CD4-positive, alpha-beta memory T cell (primary cell): ENCODE measurements around the gene BORA. TPM values are rescaled to one million over a fixed set of nuclear protein-coding genes. Genes with fewer than 3 reads are reported as not detected.
"Not testable (repeated sequence)": the region's sequence is repeated elsewhere in the genome, so short reads cannot be mapped to it uniquely, and the experiment has no call there.

Source experiments
- CTCF ChIA-PET: fragments of 350-600 bp; sonication (Branson Sonifier 250); formaldehyde crosslinking; loops from one replicate; lab custom pipeline; 2021; ENCODE audit warnings: inconsistent platforms; ENCODE audit not compliant: partially characterized antibody; lab: Charles Lee
- POLR2A ChIA-PET: fragments of 350-600 bp; sonication (Branson Sonifier 250); formaldehyde crosslinking; loops from one replicate; lab custom pipeline; 2021; ENCODE audit not compliant: partially characterized antibody; lab: Charles Lee
- DNase-seq, 5 donors: peaks; one replicate each; pipeline versions ENCODE4 v3.0.0 to v3.0.0-alpha.2; 2020 to 2022; ENCODE audit warnings: mixed read lengths in 1 of 5
- H3K27ac ChIP-seq: one replicate; pipeline ENCODE4 v1.7.0; 2013; ENCODE audit warnings: low read depth, low read length
- H3K27me3 ChIP-seq: 2 replicates; pipeline ENCODE4 v1.7.0; 2013; ENCODE audit warnings: mild to moderate bottlenecking, low read length, moderate library complexity; ENCODE audit not compliant: insufficient read depth
- H3K36me3 ChIP-seq: 2 replicates; pipeline ENCODE4 v1.7.0; 2013; ENCODE audit warnings: mild to moderate bottlenecking, low read length, moderate library complexity; ENCODE audit not compliant: insufficient read depth
- H3K4me1 ChIP-seq: 2 replicates; pipeline ENCODE4 v1.7.0; 2013; ENCODE audit warnings: mild to moderate bottlenecking, low read length, moderate library complexity; ENCODE audit not compliant: insufficient read depth
- H3K4me3 ChIP-seq, 2 donors: one replicate each; pipeline ENCODE4 v1.7.0; 2013; ENCODE audit warnings: low read length in 2 of 2, mild to moderate bottlenecking in 1 of 2
- H3K9me3 ChIP-seq, 2 donors: one replicate each; pipeline ENCODE4 v1.7.0; 2013; ENCODE audit warnings: low read length in 2 of 2, control low read depth in 1 of 2; ENCODE audit not compliant: control insufficient read depth in 1 of 2
- H3K27ac Mint-ChIP-seq, 7 donors: one replicate each; pipeline ENCODE4 v1.8.0; 2020 to 2021; ENCODE audit warnings: mixed read lengths in 7 of 7, mild to moderate bottlenecking in 6 of 7, inconsistent platforms in 3 of 7, moderate library complexity in 3 of 7
- H3K27me3 Mint-ChIP-seq, 2 donors: one replicate each; pipeline ENCODE4 v1.8.0; 2020 to 2021; ENCODE audit warnings: mixed read lengths in 2 of 2
- H3K36me3 Mint-ChIP-seq, 2 donors: one replicate each; pipeline ENCODE4 v1.8.0; 2020 to 2021; ENCODE audit warnings: mixed read lengths in 2 of 2, inconsistent platforms in 1 of 2, mild to moderate bottlenecking in 1 of 2
- H3K4me1 Mint-ChIP-seq, 4 donors: one replicate each; pipeline ENCODE4 v1.8.0; 2020 to 2021; ENCODE audit warnings: mixed read lengths in 4 of 4, mild to moderate bottlenecking in 1 of 4
- H3K4me3 Mint-ChIP-seq, 8 donors: one replicate each; pipeline ENCODE4 v1.8.0; 2020 to 2021; ENCODE audit warnings: mixed read lengths in 8 of 8, mild to moderate bottlenecking in 7 of 8, moderate library complexity in 6 of 8, inconsistent platforms in 3 of 8
- H3K9me3 Mint-ChIP-seq, 8 donors: one replicate each; pipeline ENCODE4 v1.8.0; 2020 to 2021; ENCODE audit warnings: mixed read lengths in 8 of 8, mild to moderate bottlenecking in 5 of 8, inconsistent platforms in 3 of 8, moderate library complexity in 1 of 8
- intact Hi-C: fragments of 100-400 bp; cut with micrococcal nuclease; formaldehyde crosslinking; loops from one replicate; pipeline ENCODE4 v1.15.1; 2023
- polyA plus RNA-seq, 2 donors: library from polyadenylated mRNA; unstranded; fragments of 300-500 nt; fragmentation: Illumina TruSeq; gene quantifications; one replicate each; pipeline ENCODE4 v1.2.3, GENCODE V29; 2021
- total RNA-seq, 2 experiments: library from RNA; stranded (reverse); gene quantifications; one replicate each; pipeline ENCODE4 v1.2.3, GENCODE V29; 2021

Gene BORA
- total and polyA plus RNA-seq, 4 experiments from 2014 or later = 6.1 to 10.5 (median 6.6) TPM

DNA sequence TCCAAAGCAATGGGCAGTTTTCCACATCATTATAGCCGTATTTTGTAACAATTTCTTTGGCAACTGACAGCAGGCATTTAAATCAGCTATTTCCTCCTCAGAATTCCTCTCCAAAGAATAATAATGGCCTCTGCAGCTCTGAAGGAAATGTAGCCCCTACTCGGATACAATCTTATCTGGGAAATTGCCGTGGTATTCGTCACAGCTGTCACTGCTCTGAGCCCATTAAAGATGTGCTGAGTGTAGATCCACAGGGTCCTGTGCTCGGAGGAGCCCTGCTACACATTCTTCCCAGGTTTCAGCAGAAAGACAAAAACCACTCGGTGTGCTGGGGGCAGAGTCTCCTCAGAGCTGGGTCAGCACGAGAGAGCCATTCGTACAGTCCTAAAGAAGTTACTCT, 33.4 kb upstream of the BORA start:
- Histone ChIP-seq H3K9me3 (no peaks in the 10 kb centered on the region), H3K36me3 (no peaks in the 10 kb centered on the region), H3K27ac (no peak overlapping the region), H3K4me3 (no peak overlapping the region), H3K4me1 (no peaks in the 10 kb centered on the region), H3K27me3 (no peaks in the 10 kb centered on the region)
- H3K36me3 Mint-ChIP-seq = no peaks in the 10 kb centered on the region
- H3K4me1 Mint-ChIP-seq = no peaks in the 10 kb centered on the region
- CTCF ChIA-PET = no interaction called here
- intact Hi-C loops = no loop called here
- no peak for DNase-seq
- H3K27ac Mint-ChIP-seq = no peak overlapping the region
- POLR2A ChIA-PET = no interaction called here
- peaks cover 0 to 13% (median 1%) of the 10 kb centered on the region in 8 donors for H3K9me3 Mint-ChIP-seq
- no peak overlapping the region for H3K4me3 Mint-ChIP-seq
- H3K27me3 Mint-ChIP-seq = peaks cover 5 to 16% of the 10 kb centered on the region in 2 donors

DNA sequence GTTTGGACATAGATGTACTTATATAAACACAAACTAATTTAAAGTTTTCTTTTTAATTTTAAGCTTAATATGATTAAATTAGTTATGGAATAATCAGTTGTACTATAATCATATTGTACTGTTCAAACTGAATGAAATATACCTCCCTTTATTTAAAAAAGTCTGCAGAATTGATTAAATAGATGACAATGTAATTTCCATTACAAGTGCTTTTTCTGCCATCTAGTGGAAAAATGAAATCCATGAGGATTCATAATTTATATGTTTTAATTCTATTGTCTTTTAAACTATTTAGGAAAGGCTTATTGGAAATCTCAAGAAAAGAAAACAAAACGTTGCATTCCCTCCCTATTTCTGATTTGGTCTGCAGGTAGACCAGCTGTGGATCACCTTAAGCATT, 31.1 kb upstream of the BORA start:
- ChIA-PET CTCF (no interaction called here), POLR2A (no interaction called here)
- H3K27ac ChIP-seq = no peak overlapping the region

GRCh38 chr13:72698164-72698563, 29.6 kb upstream of the BORA start:
- no peak overlapping the region for H3K27ac ChIP-seq
- Mint-ChIP-seq H3K27me3 (peaks cover 3% of the 10 kb centered on the region in 2 donors), H3K4me3 (no peak overlapping the region), H3K9me3 (peaks cover 0 to 8% (median under 1%) of the 10 kb centered on the region in 8 donors), H3K36me3 (no peaks in the 10 kb centered on the region), H3K27ac (no peak overlapping the region), H3K4me1 (no peaks in the 10 kb centered on the region)
- CTCF ChIA-PET = no interaction called here
- no peaks in the 10 kb centered on the region for H3K36me3 ChIP-seq
- H3K4me1 ChIP-seq = no peaks in the 10 kb centered on the region
- POLR2A ChIA-PET = no interaction called here
- no peak overlapping the region for H3K4me3 ChIP-seq
- DNase-seq = no peak
- no peaks in the 10 kb centered on the region for H3K9me3 ChIP-seq
- intact Hi-C loops = no loop called here
- H3K27me3 ChIP-seq = no peaks in the 10 kb centered on the region

More for the DNA sequence above, 31.1 kb upstream of the BORA start:
- no peaks in the 10 kb centered on the region for H3K36me3 Mint-ChIP-seq
- no peak for DNase-seq
- Histone ChIP-seq H3K9me3 (no peaks in the 10 kb centered on the region), H3K36me3 (no peaks in the 10 kb centered on the region), H3K4me1 (no peaks in the 10 kb centered on the region), H3K4me3 (no peak overlapping the region), H3K27me3 (no peaks in the 10 kb centered on the region)
- H3K27me3 Mint-ChIP-seq = peaks cover 3 to 10% of the 10 kb centered on the region in 2 donors
- intact Hi-C loops = no loop called here
- H3K9me3 Mint-ChIP-seq = peaks cover 0 to 10% (median 0%) of the 10 kb centered on the region in 8 donors
- H3K4me3 Mint-ChIP-seq = no peak overlapping the region
- H3K27ac Mint-ChIP-seq = no peak overlapping the region
- H3K4me1 Mint-ChIP-seq = no peaks in the 10 kb centered on the region

DNA sequence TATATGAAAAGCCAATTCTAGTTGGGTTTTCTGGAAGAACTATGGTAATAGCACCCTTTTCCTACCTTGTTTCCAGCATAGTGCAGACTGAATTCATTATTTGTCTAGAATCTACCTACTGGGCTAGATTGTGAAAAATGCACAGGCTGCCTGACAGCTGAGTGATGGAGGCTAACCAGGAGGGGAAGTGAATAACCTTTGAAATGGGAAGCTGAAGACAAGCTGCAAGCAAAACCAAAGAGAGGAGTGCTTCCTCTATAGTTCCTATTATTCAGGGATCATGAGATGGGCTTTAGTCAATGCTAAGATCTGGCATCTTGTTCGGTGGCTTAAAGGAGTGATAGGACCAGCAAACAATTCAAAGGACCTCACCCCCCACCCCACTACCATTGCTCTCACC, 27.2 kb upstream of the BORA start:
- Histone ChIP-seq H3K4me1 (no peaks in the 10 kb centered on the region), H3K36me3 (no peaks in the 10 kb centered on the region), H3K9me3 (no peaks in the 10 kb centered on the region), H3K4me3 (no peak overlapping the region), H3K27ac (no peak overlapping the region), H3K27me3 (no peaks in the 10 kb centered on the region)
- Mint-ChIP-seq H3K27ac (no peak overlapping the region), H3K27me3 (peaks cover 0 to 3% of the 10 kb centered on the region in 2 donors), H3K4me1 (no peaks in the 10 kb centered on the region), H3K4me3 (no peak overlapping the region), H3K9me3 (peaks cover 0 to 14% (median 5%) of the 10 kb centered on the region in 8 donors), H3K36me3 (peaks cover 1 to 4% of the 10 kb centered on the region in 2 donors)
- intact Hi-C loops = no loop called here
- no peak for DNase-seq
- ChIA-PET POLR2A (no interaction called here), CTCF (no interaction called here)

- peaks cover 14% of the 10 kb centered on the region for H3K36me3 ChIP-seq
- Mint-ChIP-seq H3K27me3 (no peaks in the 10 kb centered on the region), H3K9me3 (peaks cover 0 to 18% (median 10%) of the 10 kb centered on the region in 8 donors), H3K4me1 (peaks cover 17 to 37% (median 27%) of the 10 kb centered on the region in 4 donors), H3K4me3 (no peak overlapping the region), H3K27ac (no peak overlapping the region), H3K36me3 (peaks cover 82 to 84% of the 10 kb centered on the region in 2 donors)
- ChIA-PET CTCF (no interaction called here), POLR2A (no interaction called here)
- H3K9me3 ChIP-seq = peaks cover 0 to 5% of the 10 kb centered on the region in 2 donors
- peaks cover 7% of the 10 kb centered on the region for H3K4me1 ChIP-seq
- no peak overlapping the region for H3K4me3 ChIP-seq
- H3K27me3 ChIP-seq = no peaks in the 10 kb centered on the region
- H3K27ac ChIP-seq = no peak overlapping the region
- DNase-seq = no peak
- intact Hi-C loops = no loop called here
These were observed 10.9 kb upstream of the BORA start for GRCh38 chr13:72716776-72717175.

DNA sequence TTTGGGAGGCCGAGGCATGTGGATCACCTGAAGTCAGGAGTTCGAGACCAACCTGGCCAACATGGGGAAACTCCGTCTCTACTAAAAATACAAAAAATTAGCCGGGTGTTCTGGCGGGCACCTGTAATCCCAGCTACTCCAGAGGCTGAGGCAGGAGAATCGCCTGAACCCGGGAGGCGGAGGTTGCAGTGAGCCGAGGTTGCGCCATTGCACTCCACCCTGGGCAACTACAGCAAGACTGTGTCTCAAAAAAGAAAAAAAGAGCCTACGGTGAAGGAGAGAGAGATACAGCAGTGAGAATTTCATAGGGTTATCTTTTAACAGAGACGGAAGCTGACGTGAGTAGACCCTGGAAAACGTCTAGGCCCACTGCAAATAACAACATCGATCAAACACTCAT, 1.5 kb upstream of the BORA start:
- POLR2A ChIA-PET = interaction anchor here (0.6 kb wide), 1 partner anchor 993 kb away, joined by 3 read pairs; no protein-coding TSS in a partner anchor

GRCh38 chr13:72726726-72727416, 852 bp upstream of the BORA start:
- Mint-ChIP-seq H3K4me3 (peak overlapping the region; percentile 94 to 98 (median 96)), H3K4me1 (peaks cover 33 to 65% (median 45%) of the 10 kb centered on the region in 4 donors), H3K9me3 (peaks cover 0 to 2% (median 0%) of the 10 kb centered on the region in 8 donors), H3K27ac (peak overlapping the region; percentile 86 to 97 (median 94)), H3K36me3 (peaks cover 8 to 22% of the 10 kb centered on the region in 2 donors), H3K27me3 (peaks cover 0 to 2% of the 10 kb centered on the region in 2 donors)
- Histone ChIP-seq H3K27me3 (no peaks in the 10 kb centered on the region), H3K36me3 (no peaks in the 10 kb centered on the region), H3K4me3 (peak overlapping the region; percentile 33 to 82), H3K27ac (peak overlapping the region; percentile 64), H3K4me1 (peaks cover 32% of the 10 kb centered on the region), H3K9me3 (no peaks in the 10 kb centered on the region)
- CTCF ChIA-PET = no interaction called here
- POLR2A ChIA-PET = interaction anchor here (0.7 kb wide), 1 partner anchor 120 kb away, joined by 4 read pairs; no protein-coding TSS in a partner anchor
- intact Hi-C loops = loop anchor here (1.0 to 10.0 kb wide), 4 partner anchors 55 to 1435 kb away; partner anchors contain the start of genes KLF12 and PIBF1
- DNase-seq = peak in 2 of 5 donors; percentile 0 to 54

More for the DNA sequence above, 1.5 kb upstream of the BORA start:
- H3K27ac ChIP-seq, CTCF ChIA-PET, H3K9me3 Mint-ChIP-seq, H3K27me3 ChIP-seq, H3K27me3 Mint-ChIP-seq, H3K36me3 ChIP-seq, H3K9me3 ChIP-seq, DNase-seq: not testable (repeated sequence)
- Mint-ChIP-seq H3K27ac (peak overlapping the region in 5 of 7 donors; percentile 48 to 96 (median 91)), H3K4me3 (peak overlapping the region; percentile 94 to 98 (median 96)), H3K4me1 (peaks cover 35 to 65% (median 46%) of the 10 kb centered on the region in 4 donors), H3K36me3 (peaks cover 10 to 22% of the 10 kb centered on the region in 2 donors)
- intact Hi-C loops = loop anchor here (5.0 to 10.0 kb wide), 2 partner anchors 1409 to 1434 kb away; partner anchors contain the start of gene KLF12
- H3K4me1 ChIP-seq = peaks cover 32% of the 10 kb centered on the region
- peak overlapping the region; percentile 33 to 82 for H3K4me3 ChIP-seq
